Activated naive CD4-positive, alpha-beta T cell treated with anti-CD3 and anti-CD28 coated beads, Interleukin-2, amount 50 U/mL, for 16 hours (primary cell): ENCODE measurements around the gene EFCAB5.
A peak's percentile ranks its signal among the peaks of the same experiment; 100 is the strongest.
"Not testable (repeated sequence)": the region's sequence is repeated elsewhere in the genome, so short reads cannot be mapped to it uniquely, and the experiment has no call there.

Experiments
- DNase-seq: peaks from one replicate; pipeline ENCODE4 v3.0.0-alpha.2; 2020

The EFCAB5 gene

GRCh38 chr17:30021708-30022317, 80.4 kb downstream of the EFCAB5 start:
- peak; percentile 21 for DNase-seq

GRCh38 chr17:30025325-30025724, 83.9 kb downstream of the EFCAB5 start:
- DNase-seq, result not testable (repeated sequence)

- no peak for DNase-seq
These were observed 86.2 kb downstream of the EFCAB5 start for GRCh38 chr17:30027676-30028075.

- DNase-seq, result no peak
These were observed 89.9 kb downstream of the EFCAB5 start for GRCh38 chr17:30031214-30031869.

- no peak for DNase-seq
These were observed 93.9 kb downstream of the EFCAB5 start for GRCh38 chr17:30035369-30035768.

GRCh38 chr17:30040719-30041518, 99.5 kb downstream of the EFCAB5 start:
- DNase-seq, result not testable (repeated sequence)

- no peak for DNase-seq
These were observed 100.1 kb downstream of the EFCAB5 start for GRCh38 chr17:30041551-30041950.

- no peak for DNase-seq
These were observed 120.9 kb downstream of the EFCAB5 start for GRCh38 chr17:30062372-30062771.

- DNase-seq, result no peak
These were observed 123.3 kb downstream of the EFCAB5 start for GRCh38 chr17:30064738-30065137.

GRCh38 chr17:30068465-30068864, 127.0 kb downstream of the EFCAB5 start:
- DNase-seq, result no peak

- no peak for DNase-seq
These were observed 132.8 kb downstream of the EFCAB5 start for GRCh38 chr17:30074254-30074653.

GRCh38 chr17:30074730-30075129, 133.3 kb downstream of the EFCAB5 start:
- DNase-seq, result no peak

GRCh38 chr17:30082773-30083172, 141.3 kb downstream of the EFCAB5 start:
- no peak for DNase-seq

GRCh38 chr17:30084788-30085187, 143.4 kb downstream of the EFCAB5 start:
- no peak for DNase-seq

GRCh38 chr17:30086896-30087295, 145.5 kb downstream of the EFCAB5 start:
- no peak for DNase-seq

- DNase-seq, result not testable (repeated sequence)
These were observed 146.0 kb downstream of the EFCAB5 start for GRCh38 chr17:30087431-30087830.

GRCh38 chr17:30091121-30091670, 149.8 kb downstream of the EFCAB5 start:
- DNase-seq, result no peak

GRCh38 chr17:30091771-30092170, 150.3 kb downstream of the EFCAB5 start:
- DNase-seq, result no peak

- no peak for DNase-seq
These were observed 151.5 kb downstream of the EFCAB5 start for GRCh38 chr17:30092886-30093285.

- peak; percentile 20 for DNase-seq
These were observed 152.2 kb downstream of the EFCAB5 start for GRCh38 chr17:30093463-30094147.

GRCh38 chr17:30095507-30096244, 154.2 kb downstream of the EFCAB5 start:
- no peak for DNase-seq

- DNase-seq, result no peak
These were observed 160.4 kb downstream of the EFCAB5 start for GRCh38 chr17:30101686-30102390.
